Adrenal gland (tissue), 12 donors: Measurements from ENCODE around the gene ZNF335. TPM values are rescaled to one million over a fixed set of nuclear protein-coding genes. Genes with fewer than 3 reads are reported as not detected.

Experiments used
- DNase-seq, 7 donors: peaks; one replicate each; pipeline ENCODE4 v3.0.0-alpha.2; 2019 to 2020
- H3K27ac ChIP-seq, 5 donors: fragments of 200-600 bp; sonication (generic) in 4 of 5; 1 replicate in 3 of 5; 2 replicates in 2 of 5; pipeline versions ENCODE4 v1.5.1 to v1.8.0; 2016 to 2020; ENCODE audit warnings: mild to moderate bottlenecking in 1 of 5
- H3K27me3 ChIP-seq: fragments of 200-600 bp; 2 replicates; pipeline ENCODE4 v1.8.0; 2021
- H3K36me3 ChIP-seq, 2 donors: fragments of 200-600 bp; replicated peaks in 1 of 2; 1 replicate in 1 of 2; 2 replicates in 1 of 2; pipeline versions ENCODE4 v1.5.1 to v1.8.0; 2018 to 2022
- H3K4me1 ChIP-seq, 2 donors: fragments of 200-600 bp; replicated peaks in 1 of 2; 1 replicate in 1 of 2; 2 replicates in 1 of 2; pipeline versions ENCODE4 v1.5.1 to v1.8.0; 2018 to 2021
- H3K4me3 ChIP-seq, 4 donors: fragments of 200-600 bp; sonication (generic) in 3 of 4; one replicate each; pipeline ENCODE4 v1.5.1; 2016 to 2018
- H3K9me3 ChIP-seq, 3 donors: fragments of 200-600 bp; sonication (generic) in 1 of 3; replicated peaks in 1 of 3; 1 replicate in 2 of 3; 2 replicates in 1 of 3; pipeline versions ENCODE4 v1.5.1 to v1.8.0; 2016 to 2021
- POLR2A ChIP-seq, 2 donors: fragments of 450-650 bp; IDR thresholded peaks; one replicate each; pipeline ENCODE4 v1.6.1; 2017; ENCODE audit warnings: antibody characterized with exemption in 2 of 2, mild to moderate bottlenecking in 2 of 2, moderate library complexity in 1 of 2
- WGBS, 4 donors: extraction: QIAGEN DNeasy Blood & Tissue Kit in 2 of 4; methylation state at CpG; one replicate each; pipeline versions ENCODE4 v1.1.5 to v1.1.7; 2013 to 2017; 5-methylcytosine and 5-hydroxymethylcytosine counted together
- intact Hi-C, 2 donors: fragments of 100-400 bp; cut with DNase I; formaldehyde crosslinking; loops; one replicate each; pipeline versions ENCODE4 v1.14.1 to v1.15.0; 2022 to 2023
- polyA plus RNA-seq, 3 donors: library from polyadenylated mRNA; stranded (reverse); fragments of 200-250 nt in 2 of 3; fragments of 350-450 nt in 1 of 3; fragmentation: Illumina TruSeq in 1 of 3; extraction: RNeasy Lipid Tissue Mini Kit (QIAGEN cat#74804) in 1 of 3; gene quantifications; one replicate each; pipeline ENCODE4 v1.2.3, GENCODE V29; 2013 to 2014
- total RNA-seq, 9 donors: library from RNA; depleted of rRNA in 4 of 9; stranded (reverse); fragments of >200 nt in 4 of 9; fragments of 120-200 nt in 1 of 9; fragmentation: NEBNext Ultra II Directional in 1 of 9; extraction: Animal tissue kit (Norgen Biotek cat#: 25700) in 1 of 9; gene quantifications; one replicate each; pipeline versions ENCODE4 v1.1.0 to v1.2.4, GENCODE V29; 2013 to 2023
- TF ChIP-seq, protein P1 (sequence below), 6 experiments: fragments of 450-650 bp in 4 of 6; fragments of 200-600 bp in 2 of 6; sonication (generic) in 1 of 6; IDR thresholded peaks; 1 replicate in 5 of 6; 2 replicates in 1 of 6; pipeline versions ENCODE4 v1.5.1 to v1.8.0; 2016 to 2021; ENCODE audit warnings: antibody characterized with exemption in 6 of 6, mild to moderate bottlenecking in 2 of 6, moderate library complexity in 1 of 6
- donor health status: healthy with polysubstance abuse.
- donor health status: Bipolar disorder and iron deficiency.
- donor health status: DM: yes; HTN: yes; CAD: no.
- donor health status: DM: no; HTN: no; CAD: no.
- donor health status: DM: no; HTN: no; CAD: no.
- donor health status: DM: yes; HTN: yes; CAD: no.

ZNF335 gene
- total and polyA plus RNA-seq, 12 donors: 5.4 to 45.1 (median 17.7) TPM

DNA sequence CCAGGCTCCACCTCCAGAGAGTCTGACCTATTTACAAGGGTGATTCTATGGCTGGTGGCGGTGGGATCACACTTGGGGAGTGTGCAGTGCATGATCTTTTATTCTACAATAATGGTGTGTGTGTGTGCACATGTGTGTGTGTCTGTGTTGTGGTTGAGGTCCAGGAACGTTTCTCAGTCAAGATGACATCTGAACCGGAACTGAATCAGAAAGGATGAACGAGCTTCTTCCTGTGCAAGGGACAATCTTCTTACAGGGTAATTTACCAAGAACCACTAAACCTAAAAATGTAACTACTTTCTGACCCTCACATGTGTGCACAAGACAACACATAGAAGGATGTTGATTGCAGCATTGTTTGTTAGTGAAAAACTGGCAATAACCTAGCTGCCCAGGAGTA is 45.3 kb upstream of the ZNF335 start:
- intact Hi-C loops: loop anchor here (10.0 kb wide), 2 partner anchors 78 to 158 kb away; no protein-coding TSS in a partner anchor
- 74 to 82% (median 75%) methylated on average over 4 of the region's 4 CpGs for WGBS, 4 donors
- H3K27ac ChIP-seq: no peak overlapping the region

DNA sequence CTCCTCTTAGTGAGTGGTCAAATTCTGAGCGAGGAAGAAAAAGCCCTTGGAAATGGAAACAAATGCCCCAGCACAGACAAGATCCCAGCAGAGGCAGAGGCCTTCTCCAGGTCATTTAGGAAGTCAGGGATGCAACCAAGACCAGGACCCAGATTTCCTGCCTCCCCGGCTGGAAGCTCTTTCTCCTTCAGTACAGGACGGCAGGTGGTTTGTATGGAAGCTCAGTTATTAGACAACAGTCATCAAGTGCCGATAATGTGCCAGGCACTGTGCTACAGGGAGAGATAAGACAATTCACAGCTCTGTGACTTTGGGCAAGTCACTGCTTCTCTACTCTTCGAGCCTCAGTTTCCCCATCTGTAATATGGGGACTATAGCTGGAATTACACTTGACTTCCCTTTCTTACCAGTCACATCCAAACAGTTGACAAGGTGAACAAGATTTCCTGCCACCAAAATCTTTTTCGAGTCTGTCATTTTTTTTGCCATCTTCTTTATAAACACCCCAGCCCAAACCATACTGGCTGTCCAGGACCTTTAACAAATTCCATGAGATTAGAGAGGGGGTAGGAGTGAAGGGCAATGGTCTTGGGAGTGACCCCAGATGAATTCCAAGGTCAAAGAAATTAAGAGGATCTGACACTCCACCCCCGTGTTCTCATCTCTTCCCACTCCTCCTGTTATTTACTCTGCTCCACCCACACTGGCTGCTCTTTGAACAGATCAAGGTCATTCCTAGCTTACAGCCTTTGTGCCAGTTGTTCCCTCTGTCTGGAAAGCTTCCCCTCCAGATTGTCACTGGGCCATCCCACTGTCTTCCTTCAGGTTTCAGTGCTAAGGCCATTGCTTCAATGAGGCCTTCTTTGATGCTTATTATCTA is 42.8 kb upstream of the ZNF335 start:
- peaks cover 31% of the 10 kb centered on the region for H3K27me3 ChIP-seq

More for the DNA sequence above, 45.3 kb upstream of the ZNF335 start:
- TF ChIP-seq, protein P1, sequence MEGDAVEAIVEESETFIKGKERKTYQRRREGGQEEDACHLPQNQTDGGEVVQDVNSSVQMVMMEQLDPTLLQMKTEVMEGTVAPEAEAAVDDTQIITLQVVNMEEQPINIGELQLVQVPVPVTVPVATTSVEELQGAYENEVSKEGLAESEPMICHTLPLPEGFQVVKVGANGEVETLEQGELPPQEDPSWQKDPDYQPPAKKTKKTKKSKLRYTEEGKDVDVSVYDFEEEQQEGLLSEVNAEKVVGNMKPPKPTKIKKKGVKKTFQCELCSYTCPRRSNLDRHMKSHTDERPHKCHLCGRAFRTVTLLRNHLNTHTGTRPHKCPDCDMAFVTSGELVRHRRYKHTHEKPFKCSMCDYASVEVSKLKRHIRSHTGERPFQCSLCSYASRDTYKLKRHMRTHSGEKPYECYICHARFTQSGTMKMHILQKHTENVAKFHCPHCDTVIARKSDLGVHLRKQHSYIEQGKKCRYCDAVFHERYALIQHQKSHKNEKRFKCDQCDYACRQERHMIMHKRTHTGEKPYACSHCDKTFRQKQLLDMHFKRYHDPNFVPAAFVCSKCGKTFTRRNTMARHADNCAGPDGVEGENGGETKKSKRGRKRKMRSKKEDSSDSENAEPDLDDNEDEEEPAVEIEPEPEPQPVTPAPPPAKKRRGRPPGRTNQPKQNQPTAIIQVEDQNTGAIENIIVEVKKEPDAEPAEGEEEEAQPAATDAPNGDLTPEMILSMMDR (IDR thresholded peaks at IDR 0.05): no peak
- no peak for TF ChIP-seq POLR2A (IDR thresholded peaks at IDR 0.05)
- Histone ChIP-seq H3K36me3 (no peaks in the 10 kb centered on the region), H3K4me3 (no peak overlapping the region), H3K9me3 (no peaks in the 10 kb centered on the region), H3K4me1 (peaks cover 0 to 15% of the 10 kb centered on the region in 2 donors), H3K27me3 (peaks cover 6% of the 10 kb centered on the region)
- DNase-seq: no peak

DNA sequence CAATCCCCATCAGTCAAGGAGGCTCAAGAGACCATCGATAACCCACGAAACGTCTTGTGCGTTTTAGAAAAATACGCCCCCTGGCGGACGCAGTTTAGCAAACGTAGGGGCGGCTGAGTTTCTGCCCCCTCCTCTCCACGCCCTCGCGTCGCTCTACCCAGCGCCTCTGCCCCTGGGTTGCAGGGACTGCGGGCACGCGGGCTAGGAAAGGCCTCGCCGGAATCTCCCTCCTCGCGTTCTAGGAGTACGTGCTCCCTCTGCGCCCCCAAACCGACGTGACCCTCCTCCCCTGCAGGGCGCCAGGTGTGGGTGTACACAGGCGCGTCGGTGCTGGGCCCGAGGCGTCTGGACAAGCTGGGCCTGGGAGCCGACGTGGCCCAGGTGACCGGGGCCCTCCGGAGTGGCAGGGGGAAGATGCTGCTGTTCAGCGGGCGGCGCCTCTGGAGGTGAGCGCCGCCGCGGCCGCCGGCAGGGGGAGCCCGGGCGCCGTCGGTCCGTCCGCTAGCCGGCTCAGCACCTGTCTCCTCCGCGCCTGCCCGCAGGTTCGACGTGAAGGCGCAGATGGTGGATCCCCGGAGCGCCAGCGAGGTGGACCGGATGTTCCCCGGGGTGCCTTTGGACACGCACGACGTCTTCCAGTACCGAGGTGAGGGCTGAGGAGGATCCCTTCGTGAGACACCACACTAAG is 42.0 kb upstream of the ZNF335 start:
- WGBS, 4 donors: 1 to 2% (median 2%) methylated on average over 23 to 67 of the region's 67 CpGs
- intact Hi-C loops: loop anchor here (10.0 kb wide), 2 partner anchors 81 to 161 kb away; no protein-coding TSS in a partner anchor
- TF ChIP-seq, protein P1 (IDR thresholded peaks at IDR 0.05): peak; percentile 48 to 79 (median 66)
- TF ChIP-seq POLR2A (IDR thresholded peaks at IDR 0.05): no peak
- Histone ChIP-seq H3K4me1 (peaks cover 0 to 10% of the 10 kb centered on the region in 2 donors), H3K27me3 (peaks cover 38% of the 10 kb centered on the region), H3K27ac (no peak overlapping the region), H3K9me3 (no peaks in the 10 kb centered on the region), H3K36me3 (no peaks in the 10 kb centered on the region), H3K4me3 (no peak overlapping the region)
- DNase-seq: peak in 6 of 7 donors; percentile 41 to 65 (median 56)

More for the DNA sequence above, 42.8 kb upstream of the ZNF335 start:
- Histone ChIP-seq H3K9me3 (no peaks in the 10 kb centered on the region), H3K4me1 (peaks cover 0 to 10% of the 10 kb centered on the region in 2 donors), H3K27ac (no peak overlapping the region), H3K36me3 (no peaks in the 10 kb centered on the region), H3K4me3 (no peak overlapping the region)
- intact Hi-C loops: loop anchor here (10.0 kb wide), 2 partner anchors 80 to 160 kb away; no protein-coding TSS in a partner anchor
- no peak for TF ChIP-seq POLR2A (IDR thresholded peaks at IDR 0.05)
- TF ChIP-seq, protein P1 (IDR thresholded peaks at IDR 0.05): no peak
- 49 to 60% (median 51%) methylated on average over 7 of the region's 7 CpGs for WGBS, 4 donors
- peak in 2 of 7 donors; percentile 25 to 35 for DNase-seq

DNA sequence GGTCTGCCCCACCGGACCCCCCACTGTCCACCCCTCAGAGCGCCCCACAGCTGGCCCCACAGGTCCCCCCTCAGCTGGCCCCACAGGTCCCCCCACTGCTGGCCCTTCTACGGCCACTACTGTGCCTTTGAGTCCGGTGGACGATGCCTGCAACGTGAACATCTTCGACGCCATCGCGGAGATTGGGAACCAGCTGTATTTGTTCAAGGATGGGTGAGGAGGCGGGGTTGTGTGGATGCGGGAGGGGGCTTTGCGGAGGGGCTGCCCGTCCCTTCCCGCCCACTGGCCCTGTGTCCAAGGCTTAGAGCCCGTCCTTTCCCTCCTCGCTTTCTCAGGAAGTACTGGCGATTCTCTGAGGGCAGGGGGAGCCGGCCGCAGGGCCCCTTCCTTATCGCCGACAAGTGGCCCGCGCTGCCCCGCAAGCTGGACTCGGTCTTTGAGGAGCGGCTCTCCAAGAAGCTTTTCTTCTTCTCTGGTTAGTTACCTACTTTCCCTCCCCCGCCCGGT is 41.4 kb upstream of the ZNF335 start:
- intact Hi-C loops: loop anchor here (10.0 kb wide), 2 partner anchors 81 to 161 kb away; no protein-coding TSS in a partner anchor
- Histone ChIP-seq H3K36me3 (no peaks in the 10 kb centered on the region), H3K4me3 (no peak overlapping the region), H3K4me1 (peaks cover 0 to 10% of the 10 kb centered on the region in 2 donors), H3K9me3 (no peaks in the 10 kb centered on the region), H3K27me3 (peaks cover 38% of the 10 kb centered on the region), H3K27ac (no peak overlapping the region)
- 10 to 18% (median 13%) methylated on average over 12 to 29 of the region's 29 CpGs for WGBS, 4 donors
- DNase-seq: no peak
- TF ChIP-seq, protein P1 (IDR thresholded peaks at IDR 0.05): no peak
- no peak for TF ChIP-seq POLR2A (IDR thresholded peaks at IDR 0.05)
